HepG2 (cell line): Measurements from ENCODE around the gene GNB1. TPM values are rescaled to one million over a fixed set of nuclear protein-coding genes. Genes with fewer than 3 reads are reported as not detected.
A peak's percentile ranks its signal among the peaks of the same experiment; 100 is the strongest.

ENCODE experiments used
- ARID2 ChIP-seq: sonication (generic); formaldehyde crosslinking; IDR thresholded peaks from 2 replicates; pipeline ENCODE4 v1.8.1; 2022; ENCODE audit warnings: mild to moderate bottlenecking, missing genetic modification reagents, borderline replicate concordance
- CTCF ChIP-seq: sonication (generic); formaldehyde crosslinking; IDR thresholded peaks from 2 replicates; pipeline ENCODE4 v1.5.0; 2020; ENCODE audit warnings: mild to moderate bottlenecking, missing genetic modification reagents, moderate library complexity
- DNMT1 ChIP-seq: sonication (generic); formaldehyde crosslinking; IDR thresholded peaks from 2 replicates; pipeline ENCODE4 v1.5.1; 2020; ENCODE audit warnings: mild to moderate bottlenecking, missing genetic modification reagents
- EEA1 ChIP-seq: sonication (generic); formaldehyde crosslinking; IDR thresholded peaks from 2 replicates; pipeline ENCODE4 v1.5.1; 2020; ENCODE audit warnings: mild to moderate bottlenecking, missing genetic modification reagents, borderline replicate concordance
- EP300 ChIP-seq, 3 experiments: sonication (generic) in 1 of 3; formaldehyde crosslinking in 1 of 3; IDR thresholded peaks; 2 replicates each; pipeline versions ENCODE4 v1.5.1 to v1.6.1; 2011 to 2020; ENCODE audit warnings: low read depth in 2 of 3, low read length in 2 of 3, borderline replicate concordance in 1 of 3, improper control_type of control experiment in 1 of 3, mild to moderate bottlenecking in 1 of 3, missing genetic modification reagents in 1 of 3, moderate library complexity in 1 of 3
- GLI4 ChIP-seq: sonication (generic); formaldehyde crosslinking; IDR thresholded peaks from 2 replicates; pipeline ENCODE4 v1.5.1; 2020; ENCODE audit warnings: missing genetic modification reagents, mild to moderate bottlenecking, moderate library complexity, borderline replicate concordance
- HINFP ChIP-seq: sonication (generic); formaldehyde crosslinking; IDR thresholded peaks from 2 replicates; pipeline ENCODE4 v1.4.0; 2020; ENCODE audit warnings: low read depth, mild to moderate bottlenecking, missing genetic modification reagents
- ISL2 ChIP-seq: sonication (generic); formaldehyde crosslinking; IDR thresholded peaks from 2 replicates; pipeline ENCODE4 v1.5.0; 2020; ENCODE audit warnings: missing genetic modification reagents
- JUNB ChIP-seq: sonication (generic); formaldehyde crosslinking; IDR thresholded peaks from 2 replicates; pipeline ENCODE4 v1.8.0; 2022; ENCODE audit warnings: missing genetic modification reagents, mild to moderate bottlenecking, borderline replicate concordance
- KDM5B ChIP-seq: sonication (generic); formaldehyde crosslinking; IDR thresholded peaks from 2 replicates; pipeline ENCODE4 v1.4.0; 2020; ENCODE audit warnings: missing genetic modification reagents, mild to moderate bottlenecking, borderline replicate concordance
- PAWR ChIP-seq: sonication (generic); formaldehyde crosslinking; IDR thresholded peaks from 2 replicates; pipeline ENCODE4 v1.4.0; 2020; ENCODE audit warnings: missing genetic modification reagents, mild to moderate bottlenecking, borderline replicate concordance
- SMYD3 ChIP-seq: sonication (generic); formaldehyde crosslinking; IDR thresholded peaks from 2 replicates; pipeline ENCODE4 v1.8.1; 2023; ENCODE audit warnings: mild to moderate bottlenecking, missing genetic modification reagents
- SNAI1 ChIP-seq: sonication (generic); formaldehyde crosslinking; IDR thresholded peaks from 2 replicates; pipeline ENCODE4 v1.5.0; 2020; ENCODE audit warnings: mild to moderate bottlenecking, missing genetic modification reagents, borderline replicate concordance
- SYNCRIP ChIP-seq: fragments of 200-400 bp; formaldehyde crosslinking; IDR thresholded peaks from 2 replicates; pipeline ENCODE4 v1.6.1; 2018; ENCODE audit warnings: mild to moderate bottlenecking, low read depth, low read length; ENCODE audit not compliant: insufficient read depth
- TCF12 ChIP-seq, 2 experiments: fragments of 450-650 bp in 1 of 2; sonication (generic) in 1 of 2; formaldehyde crosslinking in 1 of 2; IDR thresholded peaks; 2 replicates each; pipeline versions ENCODE4 v1.6.1 to v1.8.0; 2017 to 2022; ENCODE audit warnings: antibody characterized with exemption in 1 of 2, mild to moderate bottlenecking in 1 of 2, missing genetic modification reagents in 1 of 2, moderate library complexity in 1 of 2
- WIZ ChIP-seq: sonication (generic); formaldehyde crosslinking; IDR thresholded peaks from 2 replicates; pipeline ENCODE4 v1.5.1; 2020; ENCODE audit warnings: mild to moderate bottlenecking, missing genetic modification reagents
- ZNF24 ChIP-seq: fragments of 450-650 bp; IDR thresholded peaks from 2 replicates; pipeline ENCODE4 v1.6.1; 2017; ENCODE audit warnings: antibody characterized with exemption, mild to moderate bottlenecking
- ZNF549 ChIP-seq: sonication (generic); formaldehyde crosslinking; IDR thresholded peaks from 2 replicates; pipeline ENCODE4 v1.5.0; 2020; ENCODE audit warnings: missing genetic modification reagents
- ZNF552 ChIP-seq: sonication (generic); formaldehyde crosslinking; IDR thresholded peaks from 2 replicates; pipeline ENCODE4 v1.9.0; 2022; ENCODE audit warnings: missing genetic modification reagents, mild to moderate bottlenecking, borderline replicate concordance
- ZNF709 ChIP-seq: sonication (generic); formaldehyde crosslinking; IDR thresholded peaks from 2 replicates; pipeline ENCODE4 v1.5.0; 2020; ENCODE audit warnings: mild to moderate bottlenecking, missing genetic modification reagents
- ZNF761 ChIP-seq: sonication (generic); formaldehyde crosslinking; conservative IDR thresholded peaks from 2 replicates; pipeline ENCODE4 v1.4.0; 2020; ENCODE audit warnings: mild to moderate bottlenecking, missing genetic modification reagents
- ZNF768 ChIP-seq: sonication (generic); formaldehyde crosslinking; IDR thresholded peaks from 2 replicates; pipeline ENCODE4 v1.4.0; 2020; ENCODE audit warnings: missing genetic modification reagents
- ZNF777 ChIP-seq: sonication (generic); formaldehyde crosslinking; IDR thresholded peaks from 2 replicates; pipeline ENCODE4 v1.4.0; 2020; ENCODE audit warnings: missing genetic modification reagents
- ZNF788 ChIP-seq: sonication (generic); formaldehyde crosslinking; IDR thresholded peaks from 2 replicates; pipeline ENCODE4 v1.5.0; 2020; ENCODE audit warnings: mild to moderate bottlenecking, missing genetic modification reagents, borderline replicate concordance
- polyA plus RNA-seq, 8 experiments: library from polyadenylated mRNA; depleted of rRNA in 3 of 8; stranded (reverse) in 7 of 8; unstranded in 1 of 8; fragments of >200 nt; fragmentation: Illumina TruSeq in 4 of 8; extraction: Trizol in 4 of 8; gene quantifications; 2 replicates each; pipeline versions ENCODE4 v1.2.1 to v1.2.3, GENCODE V29; 2011 to 2016; ENCODE audit warnings: low read depth in 4 of 8, missing spikeins in 1 of 8, mixed read lengths in 1 of 8; ENCODE audit not compliant: insufficient read depth in 1 of 8
- total RNA-seq, 5 experiments: library from RNA; depleted of rRNA; stranded (reverse); fragments of >200 nt; fragmentation: Illumina TruSeq; extraction: Trizol; gene quantifications; 2 replicates each; pipeline ENCODE4 v1.2.3, GENCODE V29; 2016; ENCODE audit warnings: low read depth in 1 of 5
- TF ChIP-seq, protein P1 (sequence below): sonication (generic); formaldehyde crosslinking; IDR thresholded peaks from 2 replicates; pipeline ENCODE4 v1.8.1; 2022; ENCODE audit warnings: mild to moderate bottlenecking, missing genetic modification reagents

The GNB1 gene
- total and polyA plus RNA-seq, 2 of the 13 experiments (the other 11 are each of a cell fraction or from before 2014, with no cell fraction given) = 66.2 to 327 TPM

DNA sequence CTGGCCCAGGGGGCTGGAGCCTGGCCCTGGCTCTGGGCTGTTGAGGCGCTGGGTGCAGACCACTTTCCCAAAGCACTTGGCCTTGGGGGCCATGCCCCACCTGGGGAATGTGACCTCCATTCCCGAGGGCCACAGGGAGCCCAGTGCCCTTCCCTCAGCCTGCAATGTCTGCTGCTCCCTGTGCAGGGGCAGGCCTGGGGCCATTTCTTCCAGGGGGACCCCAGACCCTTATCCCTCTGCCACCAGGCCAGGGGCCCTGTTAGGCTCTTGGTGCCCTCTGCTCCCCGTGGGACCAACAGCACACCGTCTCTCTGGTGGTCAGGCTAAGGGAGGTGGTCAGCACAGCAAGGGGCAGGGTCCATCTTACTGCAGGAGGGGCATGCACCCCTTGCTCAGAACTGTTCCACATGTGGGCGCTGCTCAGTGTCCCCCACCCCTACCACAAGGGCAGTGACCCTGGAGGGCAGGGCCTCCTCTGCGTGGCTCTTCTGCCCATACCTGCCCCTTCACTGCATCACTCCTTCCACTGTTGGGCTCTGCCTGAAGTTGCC, 29.2 kb upstream of the GNB1 start (continued):
- 0 out of 2 replicates have a peak, but pooled peaks have one; percentile 13 for TF ChIP-seq GLI4 (CRISPR knock-in tag)
- TF ChIP-seq SNAI1 (CRISPR knock-in tag) = peak; percentile 74; the same call in 1 of the 2 replicates
- TF ChIP-seq HINFP (CRISPR knock-in tag) = peak; percentile 45; the same call in 1 of the 2 replicates
- TF ChIP-seq ZNF709 = peak; percentile 76; the same call in 1 of the 2 replicates
- TF ChIP-seq ZNF788 (CRISPR knock-in tag) = 0 out of 2 replicates have a peak, but pooled peaks have one; percentile 67
- TF ChIP-seq WIZ (CRISPR knock-in tag) = peak; percentile 45; the same call in 1 of the 2 replicates
- TF ChIP-seq SMYD3 (CRISPR knock-in tag) = 0 out of 2 replicates have a peak, but pooled peaks have one; percentile 57
- TF ChIP-seq CTCF (CRISPR knock-in tag) = peak; percentile 17; the same call in 1 of the 2 replicates
- TF ChIP-seq ZNF777 = 0 out of 2 replicates have a peak, but pooled peaks have one; percentile 8
- TF ChIP-seq ZNF549 = no peak
- no peak for TF ChIP-seq TCF12 (IDR thresholded peaks at IDR 0.05)
- peak; percentile 75; the same call in 1 of the 2 replicates for TF ChIP-seq TCF12 (CRISPR knock-in tag; IDR thresholded peaks at IDR 0.05)
- TF ChIP-seq PAWR (CRISPR knock-in tag) = 0 out of 2 replicates have a peak, but pooled peaks have one; percentile 50
- TF ChIP-seq ZNF761 (CRISPR knock-in tag) = no peak
- no peak for TF ChIP-seq ZNF24
- no peak for TF ChIP-seq DNMT1 (CRISPR knock-in tag)
- TF ChIP-seq ISL2 = no peak
- peak; percentile 18; the same call in 1 of the 2 replicates for TF ChIP-seq EEA1
- peak; percentile 62; the same call in 1 of the 2 replicates for TF ChIP-seq KDM5B (CRISPR knock-in tag)
- TF ChIP-seq, protein P1, sequence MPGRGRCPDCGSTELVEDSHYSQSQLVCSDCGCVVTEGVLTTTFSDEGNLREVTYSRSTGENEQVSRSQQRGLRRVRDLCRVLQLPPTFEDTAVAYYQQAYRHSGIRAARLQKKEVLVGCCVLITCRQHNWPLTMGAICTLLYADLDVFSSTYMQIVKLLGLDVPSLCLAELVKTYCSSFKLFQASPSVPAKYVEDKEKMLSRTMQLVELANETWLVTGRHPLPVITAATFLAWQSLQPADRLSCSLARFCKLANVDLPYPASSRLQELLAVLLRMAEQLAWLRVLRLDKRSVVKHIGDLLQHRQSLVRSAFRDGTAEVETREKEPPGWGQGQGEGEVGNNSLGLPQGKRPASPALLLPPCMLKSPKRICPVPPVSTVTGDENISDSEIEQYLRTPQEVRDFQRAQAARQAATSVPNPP (CRISPR knock-in tag) = no peak
- no peak for TF ChIP-seq EP300 (IDR thresholded peaks at IDR 0.05; ENCODE audit: low read depth in 2 of 2, low read length in 2 of 2)
- TF ChIP-seq EP300 (CRISPR knock-in tag; IDR thresholded peaks at IDR 0.05; ENCODE audit: borderline replicate concordance) = 0 out of 2 replicates have a peak, but pooled peaks have one; percentile 3
- 0 out of 2 replicates have a peak, but pooled peaks have one; percentile 17 for TF ChIP-seq ARID2 (CRISPR knock-in tag)
- no peak for TF ChIP-seq ZNF768 (CRISPR knock-in tag)
- TF ChIP-seq ZNF552 = no peak
- TF ChIP-seq SYNCRIP = no peak
- no peak for TF ChIP-seq JUNB (CRISPR knock-in tag)
